ENCODE data around the gene PLXNA4. TPM values are rescaled to one million over a fixed set of nuclear protein-coding genes. Genes with fewer than 3 reads are reported as not detected.

Gene PLXNA4
- total RNA-seq, 1 experiment from 2014 or later = 0.11 TPM

GRCh38 chr7:132544999-132545398, 31.3 kb downstream of the PLXNA4 start:
- intact Hi-C loops (cut with micrococcal nuclease; ENCODE audit: unreplicated experiment) = no loop called here
- POLR2A ChIA-PET (ENCODE audit: low non-redundant PET) = no interaction called here
- BruUV-seq (replicated peaks) = no TSS peak
- TF ChIP-seq EZH2 (IDR thresholded peaks at IDR 0.05; ENCODE audit: borderline replicate concordance, low read depth, low read length, poor library complexity, severe bottlenecking) = no peak
- TF ChIP-seq CTCF (conservative IDR thresholded peaks at IDR 0.05; ENCODE audit: low read depth, low read length) = no peak
- H3K9me3 ChIP-seq (ENCODE audit: low read depth, low read length, poor library complexity, severe bottlenecking) = peaks cover 1% of the 10 kb centered on the region
- H3K27me3 ChIP-seq (replicated peaks; ENCODE audit: insufficient read depth, low read depth, low read length, poor library complexity) = no peaks in the 10 kb centered on the region
- no peak overlapping the region for H3K27ac ChIP-seq (ENCODE audit: low read depth, low read length, poor library complexity, severe bottlenecking)
- no peaks in the 10 kb centered on the region for H3K36me3 ChIP-seq (ENCODE audit: insufficient read depth, low read length, poor library complexity, severe bottlenecking)
- H3K4me1 ChIP-seq (ENCODE audit: insufficient read depth, low read length, poor library complexity, severe bottlenecking) = no peaks in the 10 kb centered on the region
- DNase-seq (ENCODE audit: low spot score) = no peak
- H3K4me3 ChIP-seq (ENCODE audit: low read depth, low read length, poor library complexity, severe bottlenecking) = no peak overlapping the region
- CTCF ChIA-PET = no interaction called here

- no peak overlapping the region for H3K27ac ChIP-seq (ENCODE audit: low read depth, low read length, poor library complexity, severe bottlenecking)
- CTCF ChIA-PET = no interaction called here
- DNase-seq (ENCODE audit: low spot score) = no peak
- H3K27me3 ChIP-seq (replicated peaks; ENCODE audit: insufficient read depth, low read depth, low read length, poor library complexity) = no peaks in the 10 kb centered on the region
- H3K9me3 ChIP-seq (ENCODE audit: low read depth, low read length, poor library complexity, severe bottlenecking) = no peaks in the 10 kb centered on the region
- TF ChIP-seq EZH2 (IDR thresholded peaks at IDR 0.05; ENCODE audit: borderline replicate concordance, low read depth, low read length, poor library complexity, severe bottlenecking) = no peak
- TF ChIP-seq CTCF (conservative IDR thresholded peaks at IDR 0.05; ENCODE audit: low read depth, low read length) = no peak
- POLR2A ChIA-PET (ENCODE audit: low non-redundant PET) = no interaction called here
- intact Hi-C loops (cut with micrococcal nuclease; ENCODE audit: unreplicated experiment) = no loop called here
- BruUV-seq (replicated peaks) = no TSS peak
- H3K4me3 ChIP-seq (ENCODE audit: low read depth, low read length, poor library complexity, severe bottlenecking) = no peak overlapping the region
- no peaks in the 10 kb centered on the region for H3K36me3 ChIP-seq (ENCODE audit: insufficient read depth, low read length, poor library complexity, severe bottlenecking)
- H3K4me1 ChIP-seq (ENCODE audit: insufficient read depth, low read length, poor library complexity, severe bottlenecking) = no peaks in the 10 kb centered on the region
Observed at GRCh38 chr7:132544025-132544424, 32.2 kb downstream of the PLXNA4 start.

- intact Hi-C loops (cut with micrococcal nuclease; ENCODE audit: unreplicated experiment) = no loop called here
- no TSS peak for BruUV-seq (replicated peaks)
- no peaks in the 10 kb centered on the region for H3K27me3 ChIP-seq (replicated peaks; ENCODE audit: insufficient read depth, low read depth, low read length, poor library complexity)
- no peaks in the 10 kb centered on the region for H3K36me3 ChIP-seq (ENCODE audit: insufficient read depth, low read length, poor library complexity, severe bottlenecking)
- no peak for TF ChIP-seq EZH2 (IDR thresholded peaks at IDR 0.05; ENCODE audit: borderline replicate concordance, low read depth, low read length, poor library complexity, severe bottlenecking)
- TF ChIP-seq CTCF (conservative IDR thresholded peaks at IDR 0.05; ENCODE audit: low read depth, low read length) = no peak
- H3K9me3 ChIP-seq (ENCODE audit: low read depth, low read length, poor library complexity, severe bottlenecking) = no peaks in the 10 kb centered on the region
- ChIA-PET POLR2A (ENCODE audit: low non-redundant PET) (no interaction called here), CTCF (no interaction called here)
- no peak for DNase-seq (ENCODE audit: low spot score)
- H3K4me1 ChIP-seq (ENCODE audit: insufficient read depth, low read length, poor library complexity, severe bottlenecking) = no peaks in the 10 kb centered on the region
- no peak overlapping the region for H3K4me3 ChIP-seq (ENCODE audit: low read depth, low read length, poor library complexity, severe bottlenecking)
- H3K27ac ChIP-seq (ENCODE audit: low read depth, low read length, poor library complexity, severe bottlenecking) = no peak overlapping the region
Observed at GRCh38 chr7:132542895-132543294, 33.4 kb downstream of the PLXNA4 start.

Data from A673 (cell line).